HK-2 (cell line): ENCODE results near the gene SPEM2.

ENCODE experiments used
- DNase-seq: peaks from one replicate; pipeline ENCODE4 v3.0.0-alpha.2; 2018; ENCODE audit not compliant: unreplicated experiment

The SPEM2 gene

DNA sequence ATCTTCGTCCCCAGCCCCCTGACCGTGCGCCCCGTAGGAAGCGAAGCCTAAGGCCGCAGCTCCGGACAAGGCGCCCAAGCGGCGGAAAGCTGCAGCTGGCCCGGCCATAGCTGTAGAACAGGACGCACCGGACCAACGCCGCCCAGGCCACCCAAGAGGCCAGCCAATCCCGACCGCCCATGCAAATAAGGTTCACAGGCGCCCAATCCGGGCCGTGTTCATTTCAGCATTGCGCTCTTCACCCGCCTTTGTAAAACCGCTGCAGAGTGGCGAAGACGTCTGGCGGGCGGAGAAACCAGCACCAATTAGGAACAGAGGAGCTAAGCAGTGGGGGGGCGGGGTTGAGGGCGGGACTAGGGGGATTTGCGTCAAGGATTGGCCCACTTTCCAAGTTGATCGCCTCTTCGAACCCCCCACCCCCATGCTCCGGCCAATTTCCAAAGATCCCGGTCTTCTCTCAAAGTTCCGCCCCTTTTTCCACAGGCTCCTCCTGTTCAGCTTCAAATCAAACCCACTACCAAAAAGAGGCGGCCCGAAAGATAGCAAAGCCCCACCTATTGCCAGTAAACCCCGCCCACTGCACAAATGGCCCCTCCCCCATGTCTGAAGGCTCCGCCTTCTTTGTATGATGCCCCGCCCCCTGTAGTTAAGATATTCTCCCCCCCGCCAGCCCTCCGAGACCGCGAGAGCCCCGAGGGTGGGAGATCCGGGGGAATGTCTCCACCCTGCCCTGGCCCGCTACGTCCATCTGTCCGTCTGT lies 21.3 kb upstream of the SPEM2 start, which contains the start of gene TMEM256:
Gene TMEM256 (minus strand): TSS at position 121 of the 760 bp plus-strand sequence. CDS start 13 bp downstream, at position 108.
- peak; percentile 99 for DNase-seq

DNA sequence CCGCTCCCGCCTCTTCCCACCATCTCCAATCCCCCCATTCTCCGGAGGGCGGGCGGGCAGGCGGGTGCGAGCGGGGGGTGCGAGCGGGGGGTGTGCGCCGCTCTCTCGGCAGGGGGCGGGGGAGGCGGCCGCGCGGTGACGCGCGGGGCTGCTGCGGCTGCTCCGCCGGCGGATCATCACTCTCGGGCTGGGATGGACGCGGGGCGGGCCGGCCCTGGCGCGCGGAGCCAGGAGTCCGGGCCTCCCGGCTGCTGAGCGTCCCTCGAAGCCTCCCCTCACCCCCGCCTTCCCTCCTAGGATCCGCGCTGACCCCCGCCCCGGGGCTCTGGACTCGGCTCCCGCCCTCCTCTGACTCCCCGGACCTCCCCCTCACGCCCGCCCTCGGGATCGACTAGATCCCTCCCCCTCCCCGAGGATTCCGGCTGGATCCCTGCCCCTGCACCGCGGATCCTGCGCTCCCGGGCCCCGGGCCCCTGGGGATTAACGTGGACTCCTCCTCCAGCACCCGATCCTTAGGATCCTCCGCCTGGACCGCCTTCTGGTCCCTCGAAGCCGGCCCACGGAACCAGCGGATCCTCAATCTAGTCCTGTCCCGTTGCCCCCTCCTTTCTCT lies 20.6 kb upstream of the SPEM2 start:
- DNase-seq, result peak; percentile 53

DNA sequence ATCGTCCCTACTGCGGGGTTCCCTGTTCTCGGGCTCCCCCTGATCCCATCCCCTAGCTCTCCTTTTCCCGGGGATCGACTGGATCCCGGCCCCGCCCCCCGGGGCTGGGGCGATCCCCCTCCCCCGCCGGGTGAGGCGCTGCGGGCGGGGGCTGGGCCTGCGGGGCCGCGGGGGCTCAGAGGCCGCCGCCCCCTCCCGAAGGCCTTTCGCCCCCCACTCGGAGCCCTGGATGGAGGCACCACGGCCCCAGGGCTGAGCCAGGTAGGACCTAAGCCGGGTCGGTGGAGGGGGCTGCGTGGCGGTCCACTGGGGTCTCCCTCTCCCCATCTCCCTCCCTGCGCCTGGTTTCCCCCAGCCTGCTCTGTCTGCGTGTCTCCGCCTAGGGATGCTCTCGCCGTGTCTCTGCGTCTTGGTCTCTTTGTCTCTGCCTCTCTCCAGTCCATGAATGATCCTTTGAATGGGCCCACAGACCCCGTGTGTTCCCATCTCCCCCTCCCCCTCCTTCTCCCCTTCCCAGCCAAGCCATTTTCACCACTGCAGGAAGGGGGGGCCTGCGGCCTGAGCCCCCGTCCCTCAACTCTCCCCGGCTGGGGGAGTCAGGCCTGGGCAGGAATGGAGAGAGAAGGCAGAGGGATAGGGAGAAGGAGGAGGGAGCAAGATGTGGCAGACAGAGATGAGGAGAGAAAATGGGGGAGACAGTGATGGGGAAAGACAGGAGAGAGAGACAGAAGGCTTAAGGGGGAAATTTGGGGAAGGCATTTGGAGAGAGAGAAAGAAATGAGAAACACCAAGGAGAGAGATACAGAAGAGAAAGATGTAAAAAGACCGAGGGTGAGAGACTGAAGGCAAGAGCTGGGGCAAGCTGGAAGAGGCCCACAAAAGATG lies 19.8 kb upstream of the SPEM2 start:
- no peak for DNase-seq

DNA sequence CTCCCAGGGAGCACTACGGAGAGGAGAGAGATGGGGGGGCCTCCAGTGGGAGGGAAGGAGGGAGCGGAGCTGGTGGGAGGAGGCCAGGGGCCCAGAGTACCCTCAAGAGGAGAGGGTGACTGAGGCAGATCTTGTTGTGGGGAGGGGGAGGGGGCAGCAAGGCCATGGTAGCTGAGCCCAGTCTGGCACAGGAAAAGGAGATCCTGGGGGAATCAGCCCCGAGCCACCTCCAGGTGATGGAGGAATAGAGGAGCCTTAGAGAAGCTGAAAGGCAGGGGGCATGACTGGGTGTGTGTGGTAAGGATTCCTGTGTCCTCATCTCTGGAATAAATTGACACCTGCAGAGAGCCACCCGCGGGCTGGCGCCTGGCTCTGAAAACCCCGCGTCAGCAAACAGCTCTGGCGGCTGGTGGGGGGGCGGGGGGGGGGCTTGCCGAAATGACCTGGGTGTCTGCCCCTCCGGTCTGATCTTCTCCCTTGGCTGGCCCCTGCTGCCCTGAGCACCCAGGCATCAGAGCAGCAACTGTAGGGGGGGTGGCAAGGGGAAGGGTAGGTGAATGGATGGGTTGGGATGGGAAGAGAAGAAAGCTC lies 19.1 kb upstream of the SPEM2 start:
- DNase-seq, result no peak

DNA sequence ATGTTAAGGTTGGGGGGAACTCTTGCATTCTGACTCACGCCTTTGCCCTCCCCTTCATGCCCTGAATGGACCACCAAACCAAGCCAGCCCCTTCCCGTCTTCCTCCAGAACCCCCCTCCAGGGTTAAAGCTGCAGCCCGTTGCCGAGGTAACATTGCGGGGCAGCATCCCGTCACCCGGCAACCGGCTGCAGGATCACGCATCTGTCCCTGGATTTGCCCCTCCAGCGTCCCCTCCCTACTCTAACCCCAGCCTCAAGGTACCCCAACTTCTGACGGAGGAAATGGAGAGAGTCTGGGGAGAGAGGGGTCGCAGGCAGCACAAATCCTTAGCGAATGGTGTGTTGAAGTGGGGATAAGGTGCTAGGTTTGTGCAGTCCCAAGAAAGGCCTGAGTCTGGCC lies 18.3 kb upstream of the SPEM2 start:
- no peak for DNase-seq

DNA sequence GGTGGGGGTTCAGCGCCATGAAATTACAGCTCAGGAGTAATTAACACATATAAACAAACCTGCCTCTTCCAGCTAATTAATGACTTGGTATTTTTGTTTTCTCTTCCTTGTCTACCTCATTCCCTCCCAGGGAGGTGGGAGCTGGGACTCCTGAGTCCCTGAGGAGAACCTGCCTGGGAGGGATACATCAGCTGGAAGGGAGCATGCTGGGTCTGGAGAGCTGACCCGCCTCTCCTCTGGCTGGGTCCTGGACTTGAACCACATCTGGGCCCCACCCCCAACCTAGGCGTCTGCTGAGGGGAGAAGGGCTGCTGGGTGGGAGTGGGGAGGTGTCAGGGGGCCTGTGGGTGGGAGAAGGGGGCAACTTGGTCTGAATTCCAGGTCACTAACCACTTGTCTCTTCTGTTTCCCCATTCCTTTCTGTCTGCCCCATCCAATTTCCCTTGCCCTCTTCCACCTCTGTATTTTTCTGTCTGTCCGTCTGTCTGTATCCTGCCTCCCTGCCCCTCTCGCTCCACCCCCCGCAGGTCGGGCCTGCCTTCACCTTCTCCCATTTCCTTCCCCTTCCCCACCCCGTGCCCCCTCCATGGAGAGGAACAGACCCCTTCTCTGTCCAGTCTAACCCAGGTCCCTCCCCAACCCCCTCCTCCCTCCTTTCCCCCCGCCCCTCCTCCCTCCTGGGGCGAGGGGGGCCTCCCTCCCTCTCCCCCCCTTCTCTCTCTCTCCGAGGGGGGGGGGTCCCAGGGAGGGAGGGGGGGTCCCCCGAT lies 17.7 kb upstream of the SPEM2 start, which contains the start of gene NLGN2:
Gene NLGN2 (plus strand): TSS at position 361 of the 767 bp plus-strand sequence. CDS start 411 bp downstream, outside the sequence.
- DNase-seq, result no peak

DNA sequence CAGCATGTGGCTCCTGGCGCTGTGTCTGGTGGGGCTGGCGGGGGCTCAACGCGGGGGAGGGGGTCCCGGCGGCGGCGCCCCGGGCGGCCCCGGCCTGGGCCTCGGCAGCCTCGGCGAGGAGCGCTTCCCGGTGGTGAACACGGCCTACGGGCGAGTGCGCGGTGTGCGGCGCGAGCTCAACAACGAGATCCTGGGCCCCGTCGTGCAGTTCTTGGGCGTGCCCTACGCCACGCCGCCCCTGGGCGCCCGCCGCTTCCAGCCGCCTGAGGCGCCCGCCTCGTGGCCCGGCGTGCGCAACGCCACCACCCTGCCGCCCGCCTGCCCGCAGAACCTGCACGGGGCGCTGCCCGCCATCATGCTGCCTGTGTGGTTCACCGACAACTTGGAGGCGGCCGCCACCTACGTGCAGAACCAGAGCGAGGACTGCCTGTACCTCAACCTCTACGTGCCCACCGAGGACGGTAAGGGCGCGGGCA lies 17.1 kb upstream of the SPEM2 start:
- no peak for DNase-seq

DNA sequence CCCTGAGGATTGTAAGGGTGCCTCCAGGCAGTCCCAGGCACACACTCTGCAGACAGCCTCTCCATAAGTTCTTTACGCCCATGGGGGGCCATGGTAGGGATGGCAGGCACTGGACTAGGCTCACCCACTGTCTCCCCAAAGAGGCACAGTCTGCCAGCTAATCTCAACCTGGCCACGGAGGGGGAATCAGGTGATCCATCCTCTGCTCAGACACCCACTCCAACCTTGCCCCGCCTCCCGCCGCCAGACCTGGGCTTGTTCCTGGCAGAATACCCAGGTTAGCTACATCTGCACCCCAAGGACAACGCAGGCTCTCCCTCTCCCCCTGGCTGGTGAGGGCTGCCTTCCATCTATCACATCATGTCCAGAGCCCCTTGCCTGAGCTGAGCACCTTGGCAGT lies 16.6 kb upstream of the SPEM2 start:
- no peak for DNase-seq

DNA sequence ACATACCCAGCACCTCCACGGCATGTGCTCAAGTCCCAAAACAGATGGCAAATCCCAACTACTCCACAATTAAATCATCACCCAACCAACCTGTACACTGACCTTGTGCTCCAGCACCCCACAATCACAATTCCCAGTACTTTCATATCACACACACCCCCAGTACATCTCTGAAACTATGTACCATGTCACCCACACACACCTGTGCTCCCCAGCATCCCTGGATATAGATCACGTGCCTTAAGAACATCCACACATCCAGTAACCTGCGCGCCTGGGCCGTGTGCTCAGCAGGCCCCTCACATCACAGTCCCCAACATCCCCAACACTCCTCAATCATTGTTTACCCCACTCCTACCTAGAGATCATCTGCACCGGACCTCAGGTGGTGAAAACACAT lies 15.7 kb upstream of the SPEM2 start:
- DNase-seq, result no peak

DNA sequence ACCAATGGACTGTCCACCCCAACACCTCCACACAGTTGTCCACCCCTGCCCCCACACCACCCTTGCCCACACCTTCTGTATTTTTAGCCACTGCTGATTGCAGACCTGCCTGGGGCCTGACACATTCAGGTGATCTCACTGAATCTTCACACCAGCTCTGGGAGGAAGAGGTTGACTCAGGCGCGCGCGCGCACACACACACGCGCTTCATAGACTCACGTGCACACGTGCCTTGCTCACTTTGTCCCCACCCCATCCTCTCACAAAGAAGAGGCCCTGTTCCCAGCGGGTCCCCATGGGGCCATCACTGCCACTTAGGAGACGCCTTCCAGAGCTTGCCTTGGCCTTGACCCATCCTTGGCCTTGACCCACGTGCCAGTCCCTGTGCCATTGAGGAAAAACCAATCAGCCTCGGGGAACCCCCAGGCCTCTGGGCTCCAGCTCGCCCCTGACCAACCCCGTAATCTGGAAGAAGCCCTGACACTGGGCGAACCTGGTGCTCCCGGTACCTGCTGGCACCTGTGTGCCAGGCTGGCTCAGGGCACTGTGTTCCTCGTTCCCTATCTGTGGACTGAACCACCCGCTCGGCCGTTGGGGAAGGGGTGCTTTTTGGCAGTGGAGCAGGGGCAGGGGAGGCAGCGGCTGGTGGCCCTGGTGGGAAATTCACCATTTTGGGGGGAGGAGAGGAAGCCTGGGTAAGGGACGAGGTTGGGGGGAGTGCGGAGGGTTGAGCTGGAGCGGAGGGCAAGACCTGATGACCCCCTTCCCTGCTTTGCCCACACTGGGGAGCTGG lies 14.6 kb upstream of the SPEM2 start:
- DNase-seq, result no peak

DNA sequence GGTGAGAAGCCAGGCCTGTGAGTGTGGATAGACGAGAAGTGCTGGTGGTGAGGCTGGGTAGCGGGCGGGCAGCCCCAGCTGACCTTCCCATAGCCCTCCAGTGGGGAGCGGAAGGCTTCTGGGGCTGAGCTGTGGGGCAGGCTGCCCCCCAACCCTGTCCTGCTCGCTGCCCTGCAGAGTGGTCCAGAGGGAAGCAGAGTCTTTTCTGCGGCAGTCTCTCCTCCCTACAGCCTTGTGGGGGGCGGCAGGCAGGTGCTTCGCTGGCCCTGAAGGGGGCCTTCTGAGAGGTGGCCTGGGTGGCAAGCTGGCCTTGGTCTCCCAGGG lies 14.0 kb upstream of the SPEM2 start:
- no peak for DNase-seq

DNA sequence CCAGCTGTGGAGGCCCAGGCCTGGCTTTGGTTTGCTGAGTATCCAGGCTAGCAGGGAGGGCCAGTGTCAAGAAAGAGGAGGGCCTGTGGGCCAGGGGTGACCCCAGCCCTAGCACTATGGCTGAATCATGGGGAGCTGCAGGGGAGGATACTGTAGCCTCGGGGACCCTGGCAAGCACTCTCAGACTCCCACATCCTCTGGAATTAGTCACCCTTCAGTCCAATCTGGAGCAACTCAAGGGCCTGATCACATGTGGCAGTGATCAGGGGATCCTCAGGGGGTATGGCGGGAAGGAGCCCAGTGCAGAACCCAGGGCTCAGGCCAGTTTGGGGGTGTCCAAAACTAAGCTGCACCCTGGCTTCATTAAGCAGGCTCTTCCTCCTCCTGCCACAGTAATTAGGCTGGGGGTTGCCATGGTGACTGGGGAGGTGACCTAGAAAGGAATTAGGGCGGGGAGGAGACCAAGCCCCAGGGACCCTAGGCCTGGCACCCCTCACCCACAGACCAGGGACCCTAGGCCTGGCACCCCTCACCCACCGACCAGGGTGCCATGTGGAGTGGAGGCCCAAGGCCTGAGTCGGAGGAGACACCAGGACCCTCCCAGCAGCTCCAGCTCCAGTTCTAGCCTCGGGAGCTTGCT lies 11.9 kb upstream of the SPEM2 start:
- DNase-seq, result no peak

DNA sequence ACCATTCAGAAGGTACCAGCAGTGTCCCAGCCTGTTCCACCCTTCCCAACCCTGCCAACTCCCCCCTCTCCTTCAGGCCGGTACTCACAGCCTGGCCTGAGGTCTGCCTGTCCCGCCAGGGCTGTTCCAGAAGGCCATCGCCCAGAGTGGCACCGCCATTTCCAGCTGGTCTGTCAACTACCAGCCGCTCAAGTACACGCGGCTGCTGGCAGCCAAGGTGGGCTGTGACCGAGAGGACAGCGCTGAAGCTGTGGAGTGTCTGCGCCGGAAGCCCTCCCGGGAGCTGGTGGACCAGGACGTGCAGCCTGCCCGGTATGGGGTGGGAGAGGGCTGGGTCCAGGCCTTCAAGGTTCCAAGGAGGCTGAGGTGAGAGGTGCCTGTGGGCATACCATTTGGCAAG lies 10.6 kb upstream of the SPEM2 start:
- no peak for DNase-seq

DNA sequence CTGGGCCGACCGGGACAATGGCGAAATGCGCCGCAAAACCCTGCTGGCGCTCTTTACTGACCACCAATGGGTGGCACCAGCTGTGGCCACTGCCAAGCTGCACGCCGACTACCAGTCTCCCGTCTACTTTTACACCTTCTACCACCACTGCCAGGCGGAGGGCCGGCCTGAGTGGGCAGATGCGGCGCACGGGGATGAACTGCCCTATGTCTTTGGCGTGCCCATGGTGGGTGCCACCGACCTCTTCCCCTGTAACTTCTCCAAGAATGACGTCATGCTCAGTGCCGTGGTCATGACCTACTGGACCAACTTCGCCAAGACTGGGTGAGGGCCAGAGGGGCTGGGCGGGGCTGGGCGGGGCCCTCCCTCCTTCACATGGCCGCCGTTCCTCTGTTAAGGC lies 9.6 kb upstream of the SPEM2 start:
- no peak for DNase-seq

DNA sequence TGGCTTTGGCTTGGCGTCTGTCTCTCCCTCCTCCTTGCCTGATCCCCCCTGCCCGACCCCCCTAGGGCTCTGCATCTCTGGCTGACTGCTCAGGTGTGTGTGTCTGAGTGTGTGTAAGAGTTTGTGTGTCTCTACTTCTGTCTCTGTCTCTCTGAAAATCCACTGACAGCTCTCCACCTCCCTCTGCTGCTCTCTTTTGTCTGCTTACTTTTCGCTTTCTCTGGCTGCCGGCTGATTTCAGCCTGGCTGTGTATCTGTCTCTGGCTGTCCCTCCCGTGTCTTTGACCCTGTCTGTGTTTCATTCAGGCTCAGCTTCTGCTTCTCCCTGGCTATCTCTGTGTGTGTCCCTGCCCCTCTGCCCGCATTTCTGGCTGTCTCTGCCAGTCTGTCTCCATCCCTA lies 9.1 kb upstream of the SPEM2 start:
- DNase-seq, result no peak

DNA sequence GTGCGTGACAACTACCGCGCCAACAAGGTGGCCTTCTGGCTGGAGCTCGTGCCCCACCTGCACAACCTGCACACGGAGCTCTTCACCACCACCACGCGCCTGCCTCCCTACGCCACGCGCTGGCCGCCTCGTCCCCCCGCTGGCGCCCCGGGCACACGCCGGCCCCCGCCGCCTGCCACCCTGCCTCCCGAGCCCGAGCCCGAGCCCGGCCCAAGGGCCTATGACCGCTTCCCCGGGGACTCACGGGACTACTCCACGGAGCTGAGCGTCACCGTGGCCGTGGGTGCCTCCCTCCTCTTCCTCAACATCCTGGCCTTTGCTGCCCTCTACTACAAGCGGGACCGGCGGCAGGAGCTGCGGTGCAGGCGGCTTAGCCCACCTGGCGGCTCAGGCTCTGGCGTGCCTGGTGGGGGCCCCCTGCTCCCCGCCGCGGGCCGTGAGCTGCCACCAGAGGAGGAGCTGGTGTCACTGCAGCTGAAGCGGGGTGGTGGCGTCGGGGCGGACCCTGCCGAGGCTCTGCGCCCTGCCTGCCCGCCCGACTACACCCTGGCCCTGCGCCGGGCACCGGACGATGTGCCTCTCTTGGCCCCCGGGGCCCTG lies 8.3 kb upstream of the SPEM2 start:
- no peak for DNase-seq

DNA sequence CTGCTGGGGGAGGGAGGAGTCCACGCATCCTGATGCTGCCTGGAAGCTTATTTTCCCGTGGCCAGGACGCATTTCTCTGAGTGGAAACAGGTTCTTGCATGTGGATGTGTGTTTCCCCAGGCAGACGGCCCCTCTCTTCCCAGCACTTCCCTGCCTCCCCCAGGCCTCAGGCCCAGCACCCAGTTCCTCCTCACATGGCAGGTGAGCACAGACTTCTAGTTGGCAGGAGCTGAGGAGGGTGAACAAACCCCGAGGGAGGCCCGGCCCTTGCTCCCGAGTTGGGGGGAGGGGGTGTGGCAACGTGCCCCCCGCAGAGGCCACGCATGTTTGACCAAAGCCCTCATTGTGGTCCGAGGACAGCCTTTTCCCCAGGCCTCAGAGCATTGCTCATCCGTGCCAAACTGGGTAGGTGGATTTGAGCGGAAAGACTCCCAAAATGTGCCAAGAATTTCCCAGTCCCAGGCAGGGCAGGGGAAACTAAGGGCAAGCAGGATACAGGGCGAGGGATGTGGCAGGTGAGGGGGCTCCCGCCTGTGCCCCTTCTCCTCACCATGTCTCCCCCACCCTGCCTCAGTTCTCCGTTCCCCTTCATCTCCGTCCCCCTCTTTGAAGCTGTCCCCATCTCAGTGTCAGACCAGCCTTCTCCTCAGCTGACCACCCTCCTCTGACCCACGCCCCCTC lies 6.8 kb upstream of the SPEM2 start:
- no peak for DNase-seq

DNA sequence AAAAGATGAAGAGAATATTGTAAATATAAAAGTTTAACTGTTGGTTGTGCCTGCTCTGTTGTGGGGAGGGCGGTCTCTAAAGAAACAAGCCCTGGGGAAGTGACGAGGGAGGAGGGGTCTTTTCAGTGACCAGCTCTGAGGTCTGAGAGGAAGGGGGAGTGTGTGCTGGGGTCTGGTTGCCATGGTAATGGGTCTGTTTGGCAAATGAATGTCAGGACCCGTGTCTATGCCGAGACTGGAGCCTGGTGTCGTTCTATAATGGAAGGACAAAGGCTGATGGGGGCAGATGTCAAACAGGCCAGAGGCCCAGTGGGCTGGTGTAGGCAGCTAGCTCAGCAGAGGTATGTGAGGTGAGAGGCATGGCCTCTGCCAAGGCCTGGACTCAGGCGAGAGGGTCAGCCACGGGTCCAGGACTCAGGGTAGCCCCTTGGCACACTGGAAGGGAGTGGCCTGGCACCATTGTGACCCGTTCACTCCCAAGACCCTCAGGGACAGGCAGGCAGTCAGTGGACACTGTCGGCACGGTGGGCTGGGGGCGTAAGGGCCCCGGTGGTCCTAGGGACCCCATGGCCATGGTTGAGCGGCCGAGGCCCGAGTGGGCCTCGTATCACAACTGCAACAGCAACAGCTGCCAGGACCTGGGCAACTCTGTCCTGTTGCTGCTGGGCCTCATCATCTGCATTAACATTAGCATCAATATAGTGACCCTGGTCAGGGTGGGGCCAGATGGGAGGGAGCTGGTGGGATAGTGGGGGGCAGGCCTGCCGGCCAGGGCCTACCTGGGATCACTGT lies 5.4 kb upstream of the SPEM2 start, which contains the start of gene SPEM1:
Gene SPEM1 (plus strand): TSS at position 506 of the 792 bp plus-strand sequence. CDS start 61 bp downstream, at position 567.
- no peak for DNase-seq
